DND-41 (cell line): Measurements from ENCODE around the gene PERCC1.
A peak's percentile ranks its signal among the peaks of the same experiment; 100 is the strongest.

ENCODE experiments used
- ATAC-seq: fragments of 200-7000 bp; cut with Tn5 transposase; 3 replicates; pipeline ENCODE4 v1.9.1; 2021; ENCODE audit warnings: low read depth; ENCODE audit not compliant: insufficient read depth
- DNase-seq: peaks from one replicate; pipeline ENCODE4 v3.0.0-alpha.2; 2020
- H2AFZ ChIP-seq: 2 replicates; pipeline ENCODE4 v1.6.0; 2012; ENCODE audit warnings: low read depth, low read length
- H3K27ac ChIP-seq: 2 replicates; pipeline ENCODE4 v1.5.1; 2012; ENCODE audit warnings: low read length, inconsistent platforms
- H3K27me3 ChIP-seq: fragments of 200-600 bp; sonication (generic); 2 replicates; pipeline ENCODE4 v1.6.0; 2012; ENCODE audit warnings: low read length, mild to moderate bottlenecking, inconsistent platforms; ENCODE audit not compliant: insufficient read depth, poor library complexity
- H3K36me3 ChIP-seq: 2 replicates; pipeline ENCODE4 v1.5.1; 2012; ENCODE audit warnings: low read length, inconsistent platforms; ENCODE audit not compliant: insufficient read depth
- H3K4me1 ChIP-seq: 2 replicates; pipeline ENCODE4 v1.5.1; 2012; ENCODE audit warnings: mild to moderate bottlenecking, low read length; ENCODE audit not compliant: insufficient read depth
- H3K4me2 ChIP-seq: 2 replicates; pipeline ENCODE4 v1.6.0; 2012; ENCODE audit warnings: mild to moderate bottlenecking, moderate library complexity, low read length, inconsistent platforms; ENCODE audit not compliant: insufficient read depth
- H3K4me3 ChIP-seq, 2 experiments: fragments of 200-600 bp in 1 of 2; shearing (Covaris generic) in 1 of 2; 2 replicates each; pipeline ENCODE4 v1.5.1; 2012 to 2016; ENCODE audit warnings: inconsistent platforms in 2 of 2, low read length in 2 of 2, mild to moderate bottlenecking in 2 of 2, low read depth in 1 of 2, moderate library complexity in 1 of 2
- H3K79me2 ChIP-seq: 2 replicates; pipeline ENCODE4 v1.6.0; 2012; ENCODE audit warnings: low read length, inconsistent platforms; ENCODE audit not compliant: insufficient read depth
- H3K9ac ChIP-seq: 2 replicates; pipeline ENCODE4 v1.6.0; 2012; ENCODE audit warnings: low read depth, mild to moderate bottlenecking, inconsistent platforms, low read length, moderate library complexity
- H3K9me3 ChIP-seq: 2 replicates; pipeline ENCODE4 v1.5.1; 2012; ENCODE audit warnings: low read length, moderate library complexity, mild to moderate bottlenecking, inconsistent platforms; ENCODE audit not compliant: insufficient read depth, severe bottlenecking
- H4K20me1 ChIP-seq: 2 replicates; pipeline ENCODE4 v1.6.0; 2012; ENCODE audit warnings: low read length; ENCODE audit not compliant: insufficient read depth
- EZH2 ChIP-seq: IDR thresholded peaks from 3 replicates; pipeline ENCODE4 v1.6.1; 2012; ENCODE audit warnings: borderline replicate concordance, low read depth, mild to moderate bottlenecking, moderate library complexity, low read length, inconsistent platforms; ENCODE audit not compliant: severe bottlenecking
- TF ChIP-seq, protein P1 (sequence below): IDR thresholded peaks from 2 replicates; pipeline ENCODE4 v1.5.1; 2012; ENCODE audit warnings: borderline replicate concordance, low read length, moderate library complexity, mild to moderate bottlenecking; ENCODE audit not compliant: poor library complexity, severe bottlenecking; ENCODE audit errors: extremely low read depth

The PERCC1 gene

DNA sequence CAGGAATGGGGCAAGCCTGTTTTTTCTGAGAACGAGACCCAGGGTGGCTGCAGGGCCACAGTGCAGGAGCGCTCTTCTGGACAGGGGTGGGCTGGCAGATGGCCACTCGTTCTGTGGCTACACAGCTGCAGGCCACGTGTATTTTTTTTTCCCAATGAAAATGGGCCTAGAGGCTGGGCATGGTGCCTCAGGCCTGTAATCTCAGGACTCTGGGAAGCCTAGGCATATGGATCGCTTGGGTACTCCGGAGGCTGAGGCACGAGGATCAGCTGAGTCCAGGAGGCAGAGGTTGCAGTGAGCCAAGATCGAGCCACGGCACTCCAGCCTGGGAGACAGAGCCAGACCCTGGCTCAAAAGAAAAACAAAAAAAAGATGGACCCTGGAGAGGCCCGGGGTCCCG lies 23.1 kb upstream of the PERCC1 start:
- H3K9ac ChIP-seq = peak overlapping the region; percentile 63
- H3K4me3 ChIP-seq = peak overlapping the region in 1 of 2 experiments; percentile 92; a peak in 2 of 4 replicates
- H3K4me2 ChIP-seq = peak overlapping the region; percentile 99
- H3K36me3 ChIP-seq = peaks cover 50% of the 10 kb centered on the region
- ATAC-seq (no peak), DNase-seq (no peak)
- H3K79me2 ChIP-seq = peaks cover 76% of the 10 kb centered on the region
- peaks cover 21% of the 10 kb centered on the region for H3K4me1 ChIP-seq
- peak overlapping the region; percentile 8; the same call in 1 of the 2 replicates for H3K27ac ChIP-seq
- no peak overlapping the region for H2AFZ ChIP-seq
- no peaks in the 10 kb centered on the region for H3K27me3 ChIP-seq
- H3K9me3 ChIP-seq = no peaks in the 10 kb centered on the region
- H4K20me1 ChIP-seq = peaks cover 55% of the 10 kb centered on the region
- TF ChIP-seq EZH2 = no peak
- TF ChIP-seq, protein P1, sequence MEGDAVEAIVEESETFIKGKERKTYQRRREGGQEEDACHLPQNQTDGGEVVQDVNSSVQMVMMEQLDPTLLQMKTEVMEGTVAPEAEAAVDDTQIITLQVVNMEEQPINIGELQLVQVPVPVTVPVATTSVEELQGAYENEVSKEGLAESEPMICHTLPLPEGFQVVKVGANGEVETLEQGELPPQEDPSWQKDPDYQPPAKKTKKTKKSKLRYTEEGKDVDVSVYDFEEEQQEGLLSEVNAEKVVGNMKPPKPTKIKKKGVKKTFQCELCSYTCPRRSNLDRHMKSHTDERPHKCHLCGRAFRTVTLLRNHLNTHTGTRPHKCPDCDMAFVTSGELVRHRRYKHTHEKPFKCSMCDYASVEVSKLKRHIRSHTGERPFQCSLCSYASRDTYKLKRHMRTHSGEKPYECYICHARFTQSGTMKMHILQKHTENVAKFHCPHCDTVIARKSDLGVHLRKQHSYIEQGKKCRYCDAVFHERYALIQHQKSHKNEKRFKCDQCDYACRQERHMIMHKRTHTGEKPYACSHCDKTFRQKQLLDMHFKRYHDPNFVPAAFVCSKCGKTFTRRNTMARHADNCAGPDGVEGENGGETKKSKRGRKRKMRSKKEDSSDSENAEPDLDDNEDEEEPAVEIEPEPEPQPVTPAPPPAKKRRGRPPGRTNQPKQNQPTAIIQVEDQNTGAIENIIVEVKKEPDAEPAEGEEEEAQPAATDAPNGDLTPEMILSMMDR = no peak

- peaks cover 76% of the 10 kb centered on the region for H3K79me2 ChIP-seq
- H3K4me1 ChIP-seq = peaks cover 27% of the 10 kb centered on the region
- peak overlapping the region; percentile 65 to 92; a peak in 3 of 4 replicates for H3K4me3 ChIP-seq
- peak overlapping the region; percentile 99 for H3K4me2 ChIP-seq
- ATAC-seq (peak; percentile 92), DNase-seq (peak; percentile 96)
- H4K20me1 ChIP-seq = peaks cover 52% of the 10 kb centered on the region
- H2AFZ ChIP-seq = peak overlapping the region; percentile 73; the same call in 1 of the 2 replicates
- no peak for TF ChIP-seq EZH2
- TF ChIP-seq, protein P1 = no peak
- peak overlapping the region; percentile 63 for H3K9ac ChIP-seq
- H3K9me3 ChIP-seq = no peaks in the 10 kb centered on the region
- peak overlapping the region; percentile 75 for H3K27ac ChIP-seq
- H3K36me3 ChIP-seq = peaks cover 47% of the 10 kb centered on the region
- H3K27me3 ChIP-seq = no peaks in the 10 kb centered on the region
Measured at GRCh38 chr16:1408171-1408837, 22.6 kb upstream of the PERCC1 start.

GRCh38 chr16:1412847-1413246 lies 18.0 kb upstream of the PERCC1 start:
- no peaks in the 10 kb centered on the region for H3K9me3 ChIP-seq
- DNase-seq (no peak), ATAC-seq (no peak)
- TF ChIP-seq, protein P1 = no peak
- no peak for TF ChIP-seq EZH2
- no peak overlapping the region for H2AFZ ChIP-seq
- peaks cover 21% of the 10 kb centered on the region for H3K36me3 ChIP-seq
- no peaks in the 10 kb centered on the region for H3K27me3 ChIP-seq
- peaks cover 22% of the 10 kb centered on the region for H4K20me1 ChIP-seq
- no peak overlapping the region; a peak in 1 of 4 replicates for H3K4me3 ChIP-seq
- H3K4me1 ChIP-seq = peaks cover 41% of the 10 kb centered on the region
- peak overlapping the region; percentile 84; the same call in 1 of the 2 replicates for H3K9ac ChIP-seq
- peaks cover 47% of the 10 kb centered on the region for H3K79me2 ChIP-seq
- peak overlapping the region; percentile 80; the same call in 1 of the 2 replicates for H3K4me2 ChIP-seq
- no peak overlapping the region for H3K27ac ChIP-seq
